T-helper 17 cell (primary cell): Measurements from ENCODE around the gene ACSM2A. TPM values are rescaled to one million over a fixed set of nuclear protein-coding genes. Genes with fewer than 3 reads are reported as not detected.
"Not testable (repeated sequence)": the region's sequence is repeated elsewhere in the genome, so short reads cannot be mapped to it uniquely, and the experiment has no call there.

ENCODE experiments used
- ATAC-seq: fragments of 150-1000 bp; cut with Tn5 transposase; 2 replicates; pipeline ENCODE4 v1.10.0; 2021; ENCODE audit warnings: mild to moderate bottlenecking, moderate library complexity
- DNase-seq, 3 donors: peaks; one replicate each; pipeline versions ENCODE4 v3.0.0 to v3.0.0-alpha.2; 2020 to 2021
- H3K9me3 ChIP-seq: one replicate; pipeline ENCODE4 v1.7.0; 2013; ENCODE audit warnings: low read length, mild to moderate bottlenecking; ENCODE audit not compliant: control insufficient read depth, poor library complexity, severe bottlenecking
- H3K27ac Mint-ChIP-seq: one replicate; pipeline ENCODE4 v1.8.0; 2022; ENCODE audit warnings: mild to moderate bottlenecking, moderate library complexity, mixed read lengths
- H3K27me3 Mint-ChIP-seq: one replicate; pipeline ENCODE4 v1.8.0; 2022; ENCODE audit warnings: mixed read lengths
- H3K36me3 Mint-ChIP-seq: one replicate; pipeline ENCODE4 v1.8.0; 2022; ENCODE audit warnings: low read depth, mixed read lengths
- H3K4me1 Mint-ChIP-seq: one replicate; pipeline ENCODE4 v1.8.0; 2022; ENCODE audit warnings: mild to moderate bottlenecking, mixed read lengths
- H3K4me3 Mint-ChIP-seq: one replicate; pipeline ENCODE4 v1.8.0; 2022; ENCODE audit warnings: mild to moderate bottlenecking, moderate library complexity, mixed read lengths
- total RNA-seq, 4 donors: library from RNA in 2 of 4; stranded (reverse) in 2 of 4; gene quantifications; one replicate each; pipeline ENCODE4 v1.2.3 and lab custom pipeline; 2022 to 2026

Gene ACSM2A
- total RNA-seq, 2 donors from 2014 or later = not detected

DNA sequence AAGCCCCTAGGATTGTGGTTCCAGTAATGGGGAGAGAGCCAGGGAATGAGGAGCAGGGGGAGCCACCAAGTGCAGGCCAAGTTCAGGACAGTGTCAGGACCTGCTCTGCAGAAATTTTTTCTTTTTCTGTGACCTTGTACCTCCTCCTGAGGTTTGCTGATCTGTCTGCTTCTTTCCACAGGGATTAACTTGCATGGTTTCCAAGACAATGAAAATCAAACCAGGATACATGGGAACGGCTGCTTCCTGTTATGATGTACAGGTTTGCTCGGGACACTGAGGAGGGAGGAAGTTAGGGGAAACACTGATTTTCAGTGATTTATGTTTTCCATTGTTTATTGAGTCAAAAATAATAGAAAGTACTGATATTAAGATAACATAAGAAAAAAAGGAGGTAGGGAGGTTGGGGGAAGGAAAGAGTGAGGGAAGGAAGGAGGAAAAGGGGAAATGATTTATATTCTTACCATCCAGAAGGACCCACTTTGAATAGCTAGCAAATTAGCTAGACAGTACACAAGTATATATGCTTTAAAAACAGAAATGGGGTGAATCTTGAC lies 25.9 kb downstream of the ACSM2A start:
- not testable (repeated sequence) for H3K9me3 ChIP-seq, H3K4me3 Mint-ChIP-seq, H3K4me1 Mint-ChIP-seq, ATAC-seq, H3K27ac Mint-ChIP-seq, DNase-seq, H3K36me3 Mint-ChIP-seq
- peaks cover 32% of the 10 kb centered on the region for H3K27me3 Mint-ChIP-seq

- not testable (repeated sequence) for H3K4me1 Mint-ChIP-seq, ATAC-seq, DNase-seq, H3K9me3 ChIP-seq, H3K36me3 Mint-ChIP-seq, H3K27ac Mint-ChIP-seq, H3K4me3 Mint-ChIP-seq
- peaks cover 15% of the 10 kb centered on the region for H3K27me3 Mint-ChIP-seq
Measured at GRCh38 chr16:20483989-20484388, 32.7 kb downstream of the ACSM2A start.

GRCh38 chr16:20484726-20485125 lies 33.4 kb downstream of the ACSM2A start:
- no peak for ATAC-seq
- Mint-ChIP-seq H3K4me1 (no peaks in the 10 kb centered on the region), H3K27me3 (peaks cover 13% of the 10 kb centered on the region), H3K4me3 (no peak overlapping the region), H3K36me3 (no peaks in the 10 kb centered on the region), H3K27ac (no peak overlapping the region)
- no peak for DNase-seq
- no peaks in the 10 kb centered on the region for H3K9me3 ChIP-seq

- Mint-ChIP-seq H3K27ac (no peak overlapping the region), H3K36me3 (no peaks in the 10 kb centered on the region)
- ATAC-seq = no peak
Measured at GRCh38 chr16:20485408-20485807, 34.1 kb downstream of the ACSM2A start.

DNA sequence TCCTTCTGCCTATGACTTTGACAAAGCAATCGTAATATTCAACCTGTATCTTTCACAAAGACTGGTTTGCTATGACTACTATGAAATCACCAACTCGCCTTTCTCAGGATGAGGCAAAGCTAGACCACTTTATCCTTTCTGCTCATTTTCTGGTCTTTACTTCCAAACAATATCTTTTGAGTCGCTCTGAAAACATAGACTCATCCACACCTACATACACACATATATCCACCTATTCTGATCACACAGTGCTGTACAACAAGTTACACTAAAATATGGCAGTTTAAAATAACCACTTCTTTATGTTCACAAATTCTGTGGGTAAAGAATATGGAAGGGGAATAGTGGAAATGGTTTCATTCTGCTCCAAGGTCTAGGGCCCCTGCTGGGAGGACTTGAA lies 39.7 kb downstream of the ACSM2A start:
- DNase-seq, ATAC-seq, H3K4me1 Mint-ChIP-seq, H3K27ac Mint-ChIP-seq, H3K9me3 ChIP-seq, H3K27me3 Mint-ChIP-seq, H3K36me3 Mint-ChIP-seq, H3K4me3 Mint-ChIP-seq: not testable (repeated sequence)

More at GRCh38 chr16:20485408-20485807, 34.1 kb downstream of the ACSM2A start:
- no peaks in the 10 kb centered on the region for H3K9me3 ChIP-seq
- Mint-ChIP-seq H3K4me1 (no peaks in the 10 kb centered on the region), H3K27me3 (peaks cover 6% of the 10 kb centered on the region), H3K4me3 (no peak overlapping the region)
- no peak for DNase-seq

DNA sequence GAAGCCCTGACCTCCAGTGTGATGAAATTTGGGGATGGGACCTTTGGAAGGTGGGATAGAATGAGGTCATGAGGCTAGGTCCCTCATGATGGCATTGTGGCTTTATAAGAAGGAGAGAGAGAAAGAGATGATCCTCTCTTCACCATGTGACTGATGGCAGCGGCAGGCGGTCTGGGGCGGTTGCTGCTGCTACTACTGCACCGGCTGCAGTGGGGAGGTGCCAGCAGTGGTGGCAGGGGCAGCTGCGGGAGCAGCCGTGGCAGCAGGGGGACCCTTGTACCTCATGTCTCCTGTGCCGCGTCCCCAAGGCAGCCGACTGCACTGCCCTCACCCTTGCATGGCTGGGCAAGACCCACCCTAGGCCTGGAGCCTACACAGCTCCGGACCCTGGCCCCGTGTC lies 40.1 kb downstream of the ACSM2A start:
- H3K4me3 Mint-ChIP-seq, H3K9me3 ChIP-seq, DNase-seq, H3K27ac Mint-ChIP-seq, H3K4me1 Mint-ChIP-seq, H3K36me3 Mint-ChIP-seq, H3K27me3 Mint-ChIP-seq, ATAC-seq: not testable (repeated sequence)

GRCh38 chr16:20504418-20504817 lies 53.1 kb downstream of the ACSM2A start:
- Mint-ChIP-seq H3K36me3 (no peaks in the 10 kb centered on the region), H3K27me3 (no peaks in the 10 kb centered on the region), H3K4me1 (no peaks in the 10 kb centered on the region), H3K27ac (no peak overlapping the region), H3K4me3 (no peak overlapping the region)
- DNase-seq (no peak), ATAC-seq (no peak)
- no peaks in the 10 kb centered on the region for H3K9me3 ChIP-seq

DNA sequence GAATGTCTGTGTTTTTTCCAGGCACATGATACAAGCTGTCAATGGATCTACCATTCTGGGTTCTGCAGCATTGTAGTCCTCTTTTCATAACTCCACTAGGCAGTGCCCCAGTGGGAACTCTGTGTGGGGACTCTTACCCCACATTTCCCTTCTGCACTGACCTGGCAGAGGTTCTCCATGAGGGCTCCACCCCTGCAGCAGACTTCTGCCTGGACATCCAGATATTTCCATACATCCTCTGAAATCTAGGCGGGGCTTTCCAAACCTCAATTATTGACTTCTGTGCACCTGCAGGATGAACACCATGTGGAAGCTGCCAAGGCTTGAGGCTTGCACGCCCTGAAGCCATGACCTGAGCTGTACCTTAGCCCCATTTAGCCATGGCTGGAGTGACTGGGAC lies 56.0 kb downstream of the ACSM2A start:
- no peaks in the 10 kb centered on the region for H3K27me3 Mint-ChIP-seq
- H3K4me1 Mint-ChIP-seq = no peaks in the 10 kb centered on the region
- no peaks in the 10 kb centered on the region for H3K36me3 Mint-ChIP-seq
- ATAC-seq (no peak), DNase-seq (no peak)
- H3K27ac Mint-ChIP-seq = no peak overlapping the region
- H3K9me3 ChIP-seq = no peaks in the 10 kb centered on the region
- H3K4me3 Mint-ChIP-seq = no peak overlapping the region

DNA sequence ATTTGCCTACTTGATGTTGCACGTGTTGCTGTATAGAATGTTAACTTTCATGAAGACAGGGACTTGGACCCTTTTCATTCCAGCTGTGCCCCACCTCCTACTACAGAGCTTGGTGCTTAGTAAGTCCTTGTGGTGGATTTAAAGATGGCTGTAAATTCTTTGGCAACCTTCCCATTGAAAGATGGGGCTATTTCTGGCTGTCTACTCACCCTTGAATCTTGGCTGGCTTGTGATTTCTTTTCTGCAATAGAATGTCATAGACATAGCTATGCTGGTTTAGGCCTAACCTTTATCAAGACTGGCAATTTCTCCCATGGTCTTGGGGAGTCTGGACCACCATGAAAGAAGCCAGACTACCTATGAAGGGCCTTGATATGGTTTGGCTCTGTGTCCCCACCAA lies 59.0 kb downstream of the ACSM2A start:
- H3K27me3 Mint-ChIP-seq = no peaks in the 10 kb centered on the region
- no peaks in the 10 kb centered on the region for H3K36me3 Mint-ChIP-seq
- no peaks in the 10 kb centered on the region for H3K4me1 Mint-ChIP-seq
- ATAC-seq (no peak), DNase-seq (no peak)
- no peak overlapping the region for H3K27ac Mint-ChIP-seq
- no peaks in the 10 kb centered on the region for H3K9me3 ChIP-seq
- no peak overlapping the region for H3K4me3 Mint-ChIP-seq

- no peaks in the 10 kb centered on the region for H3K4me1 Mint-ChIP-seq
- no peak for ATAC-seq
- H3K27me3 Mint-ChIP-seq = peaks cover 6% of the 10 kb centered on the region
- no peak for DNase-seq
- no peaks in the 10 kb centered on the region for H3K9me3 ChIP-seq
- H3K27ac Mint-ChIP-seq = no peak overlapping the region
- no peak overlapping the region for H3K4me3 Mint-ChIP-seq
- no peaks in the 10 kb centered on the region for H3K36me3 Mint-ChIP-seq
Measured at GRCh38 chr16:20515688-20516090, 64.4 kb downstream of the ACSM2A start.

DNA sequence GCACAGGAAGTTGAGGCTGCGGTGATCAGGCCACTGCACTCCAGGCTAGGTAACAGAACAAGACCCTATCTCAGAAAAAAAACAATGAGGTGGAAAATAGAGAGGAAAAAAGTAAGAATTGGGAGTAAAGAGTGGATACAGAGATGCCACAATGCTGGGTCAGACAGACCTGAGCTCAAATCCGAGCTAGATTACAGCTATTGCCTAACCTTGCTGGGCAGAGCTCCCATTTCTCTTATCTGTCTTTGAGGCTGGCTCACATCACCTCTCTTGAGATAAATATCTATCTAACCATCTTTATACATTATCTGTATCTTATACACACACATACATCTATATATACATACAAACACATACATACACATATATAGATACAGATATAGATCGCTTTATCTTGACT lies 65.8 kb downstream of the ACSM2A start:
- H3K36me3 Mint-ChIP-seq = no peaks in the 10 kb centered on the region
- DNase-seq (no peak), ATAC-seq (no peak)
- no peaks in the 10 kb centered on the region for H3K4me1 Mint-ChIP-seq
- H3K27ac Mint-ChIP-seq = no peak overlapping the region
- H3K9me3 ChIP-seq = no peaks in the 10 kb centered on the region
- no peak overlapping the region for H3K4me3 Mint-ChIP-seq
- H3K27me3 Mint-ChIP-seq = peaks cover 12% of the 10 kb centered on the region

DNA sequence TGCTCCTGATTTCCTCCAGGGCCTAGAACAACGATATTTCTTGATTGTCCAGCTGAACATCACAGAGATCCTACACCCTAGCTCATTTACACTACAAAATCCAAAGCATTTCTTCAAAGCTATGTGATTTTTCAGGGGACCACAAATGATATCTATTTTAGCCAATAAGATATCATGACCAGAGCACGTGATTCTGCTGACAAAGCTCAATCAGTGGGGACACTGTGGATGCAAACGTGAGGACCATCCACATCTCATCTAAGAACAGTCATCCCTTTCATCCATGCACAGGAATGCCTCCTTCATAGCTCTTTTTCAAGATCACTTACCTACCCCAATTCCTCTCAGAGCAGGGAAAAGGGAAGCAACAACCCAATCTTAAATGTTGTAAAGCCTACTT lies 67.9 kb downstream of the ACSM2A start:
- ATAC-seq = no peak
- H3K36me3 Mint-ChIP-seq = no peaks in the 10 kb centered on the region
- no peaks in the 10 kb centered on the region for H3K9me3 ChIP-seq
- no peaks in the 10 kb centered on the region for H3K4me1 Mint-ChIP-seq
- H3K27me3 Mint-ChIP-seq = peaks cover 12% of the 10 kb centered on the region
- H3K27ac Mint-ChIP-seq = no peak overlapping the region
- H3K4me3 Mint-ChIP-seq = no peak overlapping the region
- DNase-seq = no peak

GRCh38 chr16:20520103-20520502 lies 68.8 kb downstream of the ACSM2A start:
- Mint-ChIP-seq H3K27me3 (peaks cover 12% of the 10 kb centered on the region), H3K27ac (no peak overlapping the region), H3K4me1 (no peaks in the 10 kb centered on the region), H3K36me3 (no peaks in the 10 kb centered on the region), H3K4me3 (no peak overlapping the region)
- DNase-seq (no peak), ATAC-seq (no peak)
- no peaks in the 10 kb centered on the region for H3K9me3 ChIP-seq

DNA sequence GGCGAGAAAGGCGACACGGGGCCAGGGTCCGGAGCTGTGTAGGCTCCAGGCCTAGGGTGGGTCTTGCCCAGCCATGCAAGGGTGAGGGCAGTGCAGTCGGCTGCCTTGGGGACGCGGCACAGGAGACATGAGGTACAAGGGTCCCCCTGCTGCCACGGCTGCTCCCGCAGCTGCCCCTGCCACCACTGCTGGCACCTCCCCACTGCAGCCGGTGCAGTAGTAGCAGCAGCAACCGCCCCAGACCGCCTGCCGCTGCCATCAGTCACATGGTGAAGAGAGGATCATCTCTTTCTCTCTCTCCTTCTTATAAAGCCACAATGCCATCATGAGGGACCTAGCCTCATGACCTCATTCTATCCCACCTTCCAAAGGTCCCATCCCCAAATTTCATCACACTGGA lies 80.5 kb downstream of the ACSM2A start:
- not testable (repeated sequence) for DNase-seq, H3K9me3 ChIP-seq, H3K27me3 Mint-ChIP-seq, ATAC-seq, H3K4me1 Mint-ChIP-seq, H3K27ac Mint-ChIP-seq, H3K4me3 Mint-ChIP-seq, H3K36me3 Mint-ChIP-seq
